ENCODE data around the gene ANXA8.
"Not testable (repeated sequence)": the region's sequence is repeated elsewhere in the genome, so short reads cannot be mapped to it uniquely, and the experiment has no call there.

DNA sequence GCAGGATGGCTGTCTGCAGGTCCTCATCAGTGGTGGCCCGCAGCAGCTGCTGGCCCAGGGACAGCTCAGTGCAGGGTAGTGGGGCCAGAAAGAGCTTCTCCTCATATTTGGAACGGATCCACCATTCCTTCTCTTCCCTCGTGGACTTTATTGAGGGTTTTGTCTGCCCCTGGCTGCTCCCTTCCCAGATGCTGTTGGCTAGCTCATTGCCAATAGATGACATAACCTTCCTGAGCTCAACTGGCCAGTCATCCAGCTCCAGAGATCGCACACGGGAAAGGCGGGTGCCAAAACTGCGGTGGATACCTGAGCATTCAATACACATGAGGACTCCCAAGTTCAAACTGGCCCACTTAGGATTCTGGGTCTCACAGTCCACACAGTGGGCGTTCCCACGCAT lies 18.4 kb upstream of the ANXA8 start:
- TF ChIP-seq YY1 (IDR thresholded peaks at IDR 0.05; ENCODE audit: insufficient read depth, insufficient read length); SUZ12 (IDR thresholded peaks at IDR 0.05; ENCODE audit: extremely low read depth, insufficient read depth, insufficient read length); ZNF274 (IDR thresholded peaks at IDR 0.05; ENCODE audit: low read depth, low read length): not testable (repeated sequence)
